Testis (tissue), 3 donors: ENCODE measurements around the gene RNF207. TPM values are rescaled to one million over a fixed set of nuclear protein-coding genes. Genes with fewer than 3 reads are reported as not detected.

ENCODE experiments used
- DNase-seq: peaks from one replicate; pipeline ENCODE4 v3.0.0-alpha.2; 2019
- H3K27ac ChIP-seq, 2 donors: fragments of 200-600 bp; sonication (generic); one replicate each; pipeline ENCODE4 v1.5.1; 2019
- H3K27me3 ChIP-seq: fragments of 200-600 bp; sonication (generic); one replicate; pipeline ENCODE4 v1.5.1; 2019
- H3K36me3 ChIP-seq: fragments of 200-600 bp; sonication (generic); one replicate; pipeline ENCODE4 v1.5.1; 2017; ENCODE audit warnings: low read depth; ENCODE audit errors: missing control alignments
- H3K4me1 ChIP-seq: fragments of 200-600 bp; sonication (generic); one replicate; pipeline ENCODE4 v1.5.1; 2019
- H3K4me3 ChIP-seq, 2 donors: fragments of 200-600 bp; sonication (generic); one replicate each; pipeline ENCODE4 v1.5.1; 2017 to 2019
- H3K9me3 ChIP-seq: fragments of 200-600 bp; sonication (generic); one replicate; pipeline ENCODE4 v1.5.1; 2017
- CTCF ChIP-seq, 3 experiments: fragments of 450-650 bp in 2 of 3; fragments of 200-600 bp in 1 of 3; sonication (generic) in 1 of 3; IDR thresholded peaks; one replicate each; pipeline ENCODE4 v1.5.1; 2016 to 2019; ENCODE audit warnings: antibody characterized with exemption in 3 of 3, mild to moderate bottlenecking in 2 of 3, moderate library complexity in 1 of 3
- POLR2A ChIP-seq: fragments of 450-650 bp; IDR thresholded peaks from one replicate; pipeline ENCODE4 v1.6.1; 2017; ENCODE audit warnings: antibody characterized with exemption, mild to moderate bottlenecking, moderate library complexity
- WGBS, 2 donors: methylation state at CpG; one replicate each; pipeline ENCODE4 v1.1.5; 2018; 5-methylcytosine and 5-hydroxymethylcytosine counted together
- intact Hi-C: fragments of 100-400 bp; cut with DNase I; formaldehyde crosslinking; loops from one replicate; pipeline ENCODE4 v1.15.1; 2023; ENCODE audit warnings: low total_unique reads
- polyA plus RNA-seq: library from polyadenylated mRNA; stranded (reverse); fragments of 350-450 nt; fragmentation: Illumina TruSeq; extraction: RNeasy Lipid Tissue Mini Kit (QIAGEN cat#74804); gene quantifications from one replicate; pipeline ENCODE4 v1.2.3, GENCODE V29; 2014; ENCODE audit warnings: low read depth, low replicate concordance; ENCODE audit not compliant: insufficient read depth
- total RNA-seq, 2 donors: library from RNA; depleted of rRNA; stranded (reverse); fragments of >200 nt; gene quantifications; one replicate each; pipeline ENCODE4 v1.2.3, GENCODE V29; 2016

RNF207 gene
- total and polyA plus RNA-seq, 3 donors from 2014 or later: 4.8 to 20.1 (median 13.2) TPM

GRCh38 chr1:6251233-6251632 lies 45.3 kb downstream of the RNF207 start:
- 87 to 90% methylated on average over 19 of the region's 19 CpGs for WGBS, 2 donors
- intact Hi-C loops: no loop called here
- no peaks in the 10 kb centered on the region for H3K36me3 ChIP-seq
- no peaks in the 10 kb centered on the region for H3K4me1 ChIP-seq
- TF ChIP-seq POLR2A (no peak), CTCF (IDR thresholded peaks at IDR 0.05) (no peak)
- no peak overlapping the region for H3K27ac ChIP-seq
- no peaks in the 10 kb centered on the region for H3K27me3 ChIP-seq
- no peaks in the 10 kb centered on the region for H3K9me3 ChIP-seq
- no peak overlapping the region for H3K4me3 ChIP-seq
- DNase-seq: no peak

- no peaks in the 10 kb centered on the region for H3K27me3 ChIP-seq
- TF ChIP-seq POLR2A (no peak), CTCF (IDR thresholded peaks at IDR 0.05) (no peak)
- no peaks in the 10 kb centered on the region for H3K36me3 ChIP-seq
- WGBS, 2 donors: 81 to 86% methylated on average over 15 of the region's 15 CpGs
- intact Hi-C loops: no loop called here
- H3K4me3 ChIP-seq: no peak overlapping the region
- DNase-seq: no peak
- H3K9me3 ChIP-seq: no peaks in the 10 kb centered on the region
- no peak overlapping the region for H3K27ac ChIP-seq
- no peaks in the 10 kb centered on the region for H3K4me1 ChIP-seq
These were observed 45.9 kb downstream of the RNF207 start for GRCh38 chr1:6251681-6252373.

- DNase-seq: no peak
- Histone ChIP-seq H3K4me1 (no peaks in the 10 kb centered on the region), H3K27ac (no peak overlapping the region), H3K4me3 (no peak overlapping the region), H3K36me3 (no peaks in the 10 kb centered on the region), H3K9me3 (no peaks in the 10 kb centered on the region), H3K27me3 (no peaks in the 10 kb centered on the region)
- intact Hi-C loops: no loop called here
- WGBS, 2 donors: 86 to 93% methylated on average over 3 to 4 of the region's 4 CpGs
- TF ChIP-seq CTCF (IDR thresholded peaks at IDR 0.05) (no peak), POLR2A (no peak)
These were observed 46.4 kb downstream of the RNF207 start for GRCh38 chr1:6252374-6252710.

GRCh38 chr1:6253380-6253779 lies 47.5 kb downstream of the RNF207 start:
- Histone ChIP-seq H3K4me1 (no peaks in the 10 kb centered on the region), H3K27me3 (no peaks in the 10 kb centered on the region), H3K4me3 (no peak overlapping the region), H3K36me3 (no peaks in the 10 kb centered on the region), H3K9me3 (no peaks in the 10 kb centered on the region), H3K27ac (no peak overlapping the region)
- no peak for TF ChIP-seq POLR2A
- TF ChIP-seq CTCF (IDR thresholded peaks at IDR 0.05): no peak
- 93 to 95% methylated on average over 9 of the region's 9 CpGs for WGBS, 2 donors
- intact Hi-C loops: no loop called here
- no peak for DNase-seq

- intact Hi-C loops: no loop called here
- no peak for TF ChIP-seq CTCF (IDR thresholded peaks at IDR 0.05)
- no peak for TF ChIP-seq POLR2A
- no peak for DNase-seq
- H3K27me3 ChIP-seq: no peaks in the 10 kb centered on the region
- H3K36me3 ChIP-seq: no peaks in the 10 kb centered on the region
- 92 to 94% methylated on average over 12 to 16 of the region's 16 CpGs for WGBS, 2 donors
- H3K4me1 ChIP-seq: peaks cover 4% of the 10 kb centered on the region
- no peak overlapping the region for H3K27ac ChIP-seq
- no peak overlapping the region for H3K4me3 ChIP-seq
- no peaks in the 10 kb centered on the region for H3K9me3 ChIP-seq
These were observed 48.8 kb downstream of the RNF207 start for GRCh38 chr1:6254691-6255090.
